Medulla oblongata (tissue), 1 donor: Measurements from ENCODE around the gene APOBEC3H.

Experiments used
- DNase-seq: peaks from one replicate; pipeline ENCODE4 v3.0.0-alpha.2; 2015; ENCODE audit errors: extremely low spot score

Gene APOBEC3H

DNA sequence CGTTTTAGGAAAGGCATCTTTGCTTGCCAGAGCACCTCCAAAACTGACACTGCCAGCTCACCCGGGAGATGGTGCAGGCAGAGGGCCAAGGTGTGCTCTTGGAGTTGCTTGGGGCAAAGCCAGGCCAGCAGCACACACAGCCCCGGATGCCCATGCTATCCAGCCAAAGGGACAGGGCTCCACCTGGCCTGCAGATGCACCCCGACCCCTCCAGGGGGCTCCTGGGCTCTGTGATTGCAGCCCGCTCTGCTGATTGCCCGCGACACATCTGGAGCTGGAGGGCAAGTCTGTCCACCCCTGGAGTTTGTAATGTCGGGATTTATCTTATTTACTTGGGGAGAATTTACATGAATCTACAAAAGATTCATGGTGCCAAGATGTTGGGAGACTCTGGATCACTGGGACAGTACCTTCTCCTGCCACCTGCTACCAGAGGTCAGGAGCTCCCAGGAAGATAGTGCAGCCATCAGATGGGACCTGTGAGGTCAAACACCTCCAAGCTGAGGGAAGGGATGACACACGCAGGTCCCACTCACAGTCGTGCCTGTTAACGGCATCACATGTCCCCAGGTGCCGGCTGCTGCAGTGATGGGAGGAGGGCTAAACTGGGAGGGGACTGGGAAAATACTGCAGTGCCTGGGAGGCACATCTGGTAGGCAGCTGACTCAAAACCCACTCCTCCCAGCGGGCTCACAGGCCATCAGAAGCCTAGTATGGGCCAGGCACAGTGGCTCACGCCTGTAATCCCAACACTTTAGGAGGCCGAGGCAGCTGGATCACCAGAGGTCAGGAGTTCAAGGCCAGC is 38.2 kb downstream of the APOBEC3H start:
- DNase-seq, result peak; percentile 27

DNA sequence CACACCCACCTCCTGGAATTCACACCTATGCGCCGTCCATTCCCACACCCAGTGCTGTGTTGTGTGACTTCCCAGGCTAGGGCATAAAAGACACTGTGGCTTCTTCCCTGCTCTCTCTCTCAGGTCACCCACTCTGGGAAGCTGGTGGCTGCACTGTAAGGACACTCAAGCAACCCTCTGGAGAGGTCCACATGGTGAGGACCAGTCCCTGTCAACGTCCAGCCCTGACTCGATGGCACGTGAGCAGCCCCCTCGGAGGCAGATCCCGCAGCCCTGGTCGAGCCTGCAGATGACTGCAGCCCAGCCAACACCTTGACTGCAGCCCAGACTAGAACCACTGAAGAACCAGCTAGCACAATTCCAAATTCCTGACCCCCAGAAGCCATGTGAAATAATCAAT is 39.3 kb downstream of the APOBEC3H start:
- no peak for DNase-seq

DNA sequence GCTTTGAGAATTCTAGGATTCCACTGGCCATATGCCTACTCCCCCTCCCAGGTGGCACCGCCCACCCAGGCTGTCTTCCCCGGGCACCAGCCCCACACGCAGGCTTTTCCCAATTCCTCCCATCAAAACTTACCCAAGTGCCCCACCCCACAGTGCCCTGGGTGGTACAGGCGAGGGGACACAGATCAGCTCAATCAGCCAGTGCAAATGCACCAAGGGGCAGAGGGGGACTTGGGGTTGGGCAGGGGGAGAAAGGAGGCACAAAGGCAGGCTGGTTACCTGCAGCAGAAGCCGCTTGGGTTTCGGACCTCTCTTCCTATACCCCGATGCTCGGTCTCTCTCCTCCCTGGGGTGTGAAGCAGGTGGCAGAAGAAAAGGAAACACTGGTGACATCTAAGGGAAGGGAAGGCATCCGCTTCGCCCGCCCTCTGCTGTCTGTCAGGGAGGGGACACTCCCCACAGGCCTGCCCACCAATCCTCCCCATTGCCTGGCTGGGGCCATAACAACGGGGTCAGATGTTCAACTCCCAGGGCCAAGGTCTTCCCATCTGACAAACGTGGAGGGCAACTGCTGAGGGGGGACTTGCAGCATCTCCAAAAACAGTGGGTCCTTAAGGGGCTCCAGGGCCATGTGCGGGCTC is 41.4 kb downstream of the APOBEC3H start:
- no peak for DNase-seq

DNA sequence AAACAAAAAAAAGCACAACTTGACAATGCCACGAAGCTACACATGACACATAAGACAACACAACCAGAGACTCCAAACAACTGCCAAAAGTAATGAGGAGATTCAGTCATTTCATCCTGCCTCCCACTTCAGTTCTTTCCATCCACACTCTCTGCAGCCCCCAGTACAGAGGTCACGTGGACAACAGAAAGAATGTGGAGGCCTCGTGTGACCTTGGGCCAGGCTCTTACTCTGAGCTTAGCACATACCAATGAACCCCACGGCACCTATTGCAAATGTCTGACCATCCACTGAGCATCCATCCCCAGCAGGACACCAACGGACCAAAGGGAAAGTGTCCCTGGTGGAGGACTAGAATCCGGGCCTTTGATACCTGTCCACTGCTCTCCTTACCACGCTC is 42.9 kb downstream of the APOBEC3H start:
- DNase-seq, result no peak

DNA sequence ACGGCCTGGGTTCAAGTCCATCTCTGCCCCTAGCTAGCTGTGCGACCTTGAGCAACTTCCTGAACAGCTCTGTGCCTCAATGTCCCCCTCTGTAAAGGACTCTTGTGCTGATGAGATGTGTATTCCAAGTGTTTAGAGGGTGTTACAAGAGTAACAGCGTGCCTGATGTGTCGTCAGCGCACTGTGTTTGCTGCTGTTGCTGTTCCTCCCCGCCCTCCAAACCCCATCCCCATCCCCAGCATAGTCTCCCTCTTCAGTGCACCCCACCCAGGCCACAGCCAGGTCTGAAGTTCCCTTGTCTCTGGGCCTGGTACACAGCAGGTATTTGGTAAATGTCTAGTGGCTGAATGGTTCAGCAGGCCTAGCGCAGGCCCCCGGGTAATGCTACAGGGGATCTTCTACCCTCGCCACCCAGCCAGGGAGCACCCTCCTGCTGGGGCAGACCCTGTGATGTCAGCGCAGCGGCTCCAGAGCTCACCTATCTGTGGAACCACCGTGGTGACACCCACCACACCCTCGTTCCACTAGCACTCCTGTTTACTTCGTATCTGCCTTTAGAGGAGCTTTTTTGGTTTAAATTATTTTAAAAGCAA is 45.1 kb downstream of the APOBEC3H start:
- DNase-seq, result no peak

DNA sequence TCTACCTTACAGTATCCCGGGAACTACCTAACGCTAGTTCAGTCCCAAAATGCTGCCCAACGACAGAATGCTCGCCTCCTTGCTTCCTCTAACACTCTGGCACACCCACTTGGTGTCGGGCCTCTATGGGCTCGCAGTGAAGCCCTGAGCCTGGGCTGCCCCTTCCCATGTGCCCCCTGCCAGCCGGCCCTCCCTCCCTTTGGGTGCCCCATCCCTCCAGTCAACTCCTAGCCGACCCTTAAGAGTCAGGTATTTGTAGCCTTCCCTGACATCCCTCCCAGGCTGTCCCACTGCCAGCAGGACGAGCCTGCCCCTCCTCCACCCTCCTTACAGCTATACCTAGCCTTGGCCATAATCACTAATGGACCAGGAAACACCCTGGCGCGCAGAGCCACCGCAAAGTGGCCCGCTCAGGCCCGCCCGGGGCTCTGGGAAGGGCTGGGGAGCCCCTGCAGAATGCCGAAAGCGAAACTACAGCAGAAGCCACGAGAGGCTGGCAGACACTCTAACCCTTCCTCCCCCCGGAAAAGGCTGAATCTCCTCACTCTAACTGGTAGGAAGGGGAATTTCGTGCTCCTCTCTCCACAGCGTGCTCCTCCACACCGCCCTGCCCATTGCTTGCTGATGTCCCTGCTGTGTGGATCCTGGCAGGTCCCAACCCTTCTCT is 47.2 kb downstream of the APOBEC3H start:
- peak; percentile 60 for DNase-seq

DNA sequence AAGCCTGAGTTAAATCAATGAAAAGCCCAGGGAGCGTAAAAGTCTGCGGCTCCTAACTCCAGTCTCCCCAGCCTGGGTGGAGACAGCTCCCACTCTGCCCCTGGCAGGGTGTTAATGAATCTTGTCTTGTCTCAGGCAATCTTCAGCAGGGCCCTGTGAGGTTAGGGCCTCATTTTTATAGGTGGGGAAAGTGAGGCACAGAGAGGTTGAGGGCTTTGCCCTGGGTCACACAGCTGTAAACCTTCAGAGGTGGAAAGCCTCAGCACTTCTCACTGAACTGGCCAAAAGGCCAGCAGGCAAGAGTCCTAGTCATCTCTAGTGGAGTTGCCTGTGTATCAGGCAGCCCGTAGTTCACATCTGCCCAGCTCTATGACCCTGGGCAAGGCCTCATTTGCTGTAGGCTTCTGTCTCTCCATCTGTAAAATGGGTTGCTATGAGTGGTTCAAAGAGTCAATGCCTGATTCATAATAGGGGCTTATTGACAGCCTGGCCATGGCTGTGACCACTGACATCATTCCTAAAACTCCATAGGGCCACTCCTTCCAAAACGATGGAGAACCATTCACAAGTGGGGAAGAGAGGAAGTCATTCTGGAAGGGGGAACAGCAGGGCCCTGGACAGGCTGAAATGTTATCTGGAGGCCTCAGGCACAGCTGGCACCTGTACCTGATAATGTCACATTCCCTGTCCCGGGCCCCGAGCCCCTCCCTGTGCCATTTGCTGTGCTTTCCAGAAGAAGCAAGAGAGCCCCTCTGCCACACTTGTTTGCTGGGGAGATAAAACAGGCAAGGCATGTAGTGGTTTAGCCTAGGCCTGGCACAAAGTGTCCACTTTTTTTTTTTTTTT is 49.4 kb downstream of the APOBEC3H start:
- DNase-seq, result peak; percentile 39

DNA sequence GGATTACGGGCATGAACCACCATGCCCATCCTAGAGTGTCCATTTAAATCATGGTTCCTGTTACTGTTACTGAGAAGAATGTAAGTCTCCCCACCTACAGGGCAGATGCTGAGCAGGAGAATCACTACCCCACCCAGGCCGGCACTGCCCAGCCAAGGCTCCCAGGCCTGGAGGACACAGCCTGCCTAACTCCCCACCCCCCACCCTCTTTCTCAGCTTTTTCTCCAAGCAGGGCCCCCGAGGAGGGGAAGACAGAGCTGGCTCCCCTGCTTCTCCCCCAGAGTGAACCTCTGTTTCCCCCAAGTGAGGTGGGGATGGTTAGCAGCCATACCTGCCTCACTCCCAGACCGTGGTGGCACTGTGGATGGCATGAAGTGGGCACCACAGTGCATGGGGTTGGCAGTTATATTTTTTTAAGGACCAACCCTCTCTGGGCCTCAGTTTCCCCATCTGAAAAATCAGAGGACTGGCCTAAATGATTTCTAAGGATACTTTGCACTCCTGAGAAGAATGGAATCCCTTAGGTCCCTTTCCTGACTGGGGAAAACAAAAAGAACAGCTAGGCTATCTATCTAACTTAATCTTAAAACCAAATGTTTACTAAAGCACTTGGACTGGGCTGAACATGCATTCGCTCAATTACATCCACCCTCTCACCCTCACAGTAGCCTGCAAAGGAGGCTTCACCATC is 50.4 kb downstream of the APOBEC3H start:
- no peak for DNase-seq

DNA sequence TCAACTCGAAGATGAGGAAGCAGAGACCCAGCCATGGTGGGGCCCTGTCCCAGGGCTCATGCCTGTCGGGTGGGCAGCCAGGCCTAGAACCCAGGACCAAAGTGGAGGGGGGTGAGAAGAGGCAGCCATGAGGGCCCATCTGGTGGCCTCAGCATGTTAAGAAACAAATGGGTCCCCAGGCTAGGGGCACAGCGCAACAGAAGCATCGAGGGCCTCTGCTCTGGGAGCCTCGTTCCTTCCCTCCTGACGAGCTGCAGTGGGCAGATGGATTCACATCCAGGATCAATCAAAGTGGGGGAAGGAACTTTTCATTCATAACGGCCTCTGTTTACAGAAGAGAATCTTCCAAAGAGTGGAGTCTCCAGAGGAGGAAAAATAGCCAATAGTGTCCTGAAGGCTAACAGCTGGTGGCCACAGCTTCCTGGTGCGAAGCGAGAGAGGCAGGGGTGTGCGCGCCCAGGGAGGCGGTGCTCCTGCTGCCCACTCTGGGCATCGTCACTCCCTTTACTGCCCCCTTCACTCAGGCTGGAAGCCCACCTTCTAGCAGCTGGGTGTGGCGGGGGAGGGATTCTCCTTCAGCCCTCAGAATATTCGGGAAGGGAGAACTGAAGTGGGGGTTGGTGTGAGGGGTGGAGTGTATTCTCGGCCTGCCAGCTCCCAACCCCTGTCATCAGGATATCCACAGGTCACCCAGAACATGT is 51.1 kb downstream of the APOBEC3H start:
- DNase-seq, result no peak

DNA sequence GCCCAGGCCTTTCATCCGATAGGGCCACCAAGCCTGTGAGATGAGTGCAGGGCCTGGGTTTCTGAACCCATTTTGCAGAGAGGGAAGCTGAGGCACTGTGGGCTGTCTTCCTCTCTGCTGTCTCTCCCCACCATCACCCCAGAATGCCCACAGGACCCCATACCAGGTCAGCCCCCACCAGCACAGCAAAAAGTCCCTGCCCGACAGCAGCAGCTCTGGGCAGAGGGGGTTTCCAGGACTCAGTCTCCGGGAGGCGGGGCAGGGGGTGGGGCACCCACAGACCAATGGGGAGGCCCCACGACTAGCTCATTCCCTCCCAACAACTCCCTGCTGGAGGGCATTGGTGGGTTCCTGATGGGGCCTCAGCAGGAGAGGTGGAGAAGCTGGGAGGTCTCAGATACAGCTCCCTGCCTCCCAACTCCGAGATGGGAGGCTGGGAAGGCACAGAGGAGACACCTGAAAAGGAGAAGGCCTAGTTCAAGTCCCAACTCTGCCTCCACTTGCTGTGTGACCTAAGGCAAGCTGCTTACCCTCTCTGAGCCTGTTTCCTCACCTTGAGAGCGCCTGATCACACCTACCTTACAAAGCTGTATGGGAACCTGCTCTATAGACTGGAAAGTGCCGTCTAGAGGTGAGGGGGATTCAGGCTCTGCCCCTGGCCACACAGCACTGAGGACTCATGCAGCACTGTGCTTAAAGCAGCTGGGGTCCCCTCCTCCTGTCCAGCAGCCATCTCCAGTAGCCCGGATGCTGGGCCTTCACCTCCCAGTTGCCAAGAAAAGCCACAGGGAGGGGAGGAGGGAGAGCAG is 51.9 kb downstream of the APOBEC3H start:
- DNase-seq, result peak; percentile 34

DNA sequence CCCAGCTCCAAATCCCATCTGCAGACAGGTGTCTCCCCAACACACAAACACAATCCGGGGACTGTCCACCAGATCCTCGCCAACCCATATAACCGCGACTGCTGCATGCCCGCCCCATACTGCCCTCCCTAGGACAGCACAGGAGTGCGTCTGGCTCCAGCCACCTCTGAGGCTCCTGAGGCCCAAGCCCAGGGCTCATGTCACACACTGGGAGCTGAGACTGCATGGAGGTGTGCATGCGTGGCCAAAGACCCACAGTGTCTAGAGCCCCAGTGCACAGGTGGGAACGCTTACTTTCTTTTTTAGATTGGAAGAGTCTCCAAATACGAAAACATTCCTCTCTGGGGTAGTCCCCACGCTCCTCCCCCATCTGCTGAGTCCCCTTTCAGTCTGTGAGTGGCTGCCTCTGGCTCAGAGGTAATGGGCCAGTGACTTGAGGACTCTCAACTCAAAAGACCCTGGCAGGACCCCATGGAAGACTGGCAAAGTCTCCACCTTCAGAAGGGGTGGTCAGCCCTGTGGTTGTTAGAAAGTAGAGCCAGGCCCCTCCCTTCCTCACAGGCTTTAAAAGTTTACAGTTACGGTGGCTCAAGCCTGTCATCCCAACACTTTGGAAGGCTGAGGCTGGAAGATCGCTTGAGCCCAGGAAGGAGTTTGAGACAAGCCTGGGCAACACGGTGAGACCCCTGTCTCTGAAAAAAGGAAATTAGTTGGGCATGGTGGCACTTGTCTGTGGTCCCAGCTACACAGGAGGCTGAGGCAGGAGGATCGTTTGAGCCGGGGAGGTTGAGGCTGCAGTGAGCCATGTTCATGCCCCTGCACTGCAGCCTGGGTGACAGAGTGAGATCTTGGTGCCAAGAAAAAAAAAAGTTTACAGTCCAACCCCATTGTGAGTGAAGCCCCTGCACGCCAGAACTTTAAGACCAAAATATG is 53.1 kb downstream of the APOBEC3H start:
- DNase-seq, result no peak

DNA sequence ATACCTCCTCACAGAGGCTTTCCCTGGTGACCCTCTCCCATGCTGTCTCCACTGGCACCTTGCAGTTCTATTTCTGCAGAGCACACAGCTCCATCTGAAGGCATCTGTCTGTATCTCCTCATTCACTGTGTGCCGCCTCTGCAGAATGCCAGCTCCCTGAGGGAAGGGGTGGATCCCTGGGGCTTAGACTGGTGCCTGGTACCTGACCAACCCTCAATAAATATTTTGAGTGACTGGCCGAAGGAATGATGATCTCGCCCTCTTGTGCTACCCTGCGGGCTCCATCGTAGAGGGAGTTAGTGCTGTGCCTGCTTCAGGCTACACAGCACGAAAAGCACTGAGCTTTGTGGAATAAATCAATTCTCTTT is 53.8 kb downstream of the APOBEC3H start:
- DNase-seq, result peak; percentile 46

DNA sequence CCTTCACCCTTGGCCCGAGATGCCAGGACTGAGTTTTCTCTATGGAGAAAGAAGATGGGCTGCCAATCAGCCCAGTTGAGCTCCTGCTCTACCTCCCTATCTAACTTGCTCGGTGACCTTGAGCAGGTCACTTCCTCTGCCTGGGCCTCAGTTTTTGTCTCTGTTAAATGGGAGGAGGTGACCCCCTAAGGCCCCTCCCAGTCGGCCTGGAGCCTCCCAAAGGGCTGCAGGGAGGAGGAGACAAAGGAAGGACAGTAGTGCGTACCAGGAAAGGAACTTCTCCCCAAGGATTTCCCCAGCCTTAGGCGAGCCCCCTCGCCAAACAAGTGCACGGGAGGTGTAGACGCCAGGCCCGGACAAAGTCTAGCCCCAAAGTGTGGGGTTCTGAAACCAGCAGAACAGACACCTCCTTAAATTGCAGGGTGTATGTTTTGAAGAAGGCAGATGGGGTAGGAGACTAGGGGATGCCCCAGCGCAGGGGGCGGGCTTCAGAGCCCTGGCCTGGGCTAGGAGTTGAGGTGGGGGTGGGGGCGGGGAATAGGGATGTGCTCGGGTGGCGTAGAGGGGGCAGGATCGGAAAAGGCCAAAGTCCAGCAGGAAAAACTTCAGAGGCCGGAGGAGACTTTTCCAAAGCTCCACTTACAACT is 54.4 kb downstream of the APOBEC3H start:
- DNase-seq, result no peak

DNA sequence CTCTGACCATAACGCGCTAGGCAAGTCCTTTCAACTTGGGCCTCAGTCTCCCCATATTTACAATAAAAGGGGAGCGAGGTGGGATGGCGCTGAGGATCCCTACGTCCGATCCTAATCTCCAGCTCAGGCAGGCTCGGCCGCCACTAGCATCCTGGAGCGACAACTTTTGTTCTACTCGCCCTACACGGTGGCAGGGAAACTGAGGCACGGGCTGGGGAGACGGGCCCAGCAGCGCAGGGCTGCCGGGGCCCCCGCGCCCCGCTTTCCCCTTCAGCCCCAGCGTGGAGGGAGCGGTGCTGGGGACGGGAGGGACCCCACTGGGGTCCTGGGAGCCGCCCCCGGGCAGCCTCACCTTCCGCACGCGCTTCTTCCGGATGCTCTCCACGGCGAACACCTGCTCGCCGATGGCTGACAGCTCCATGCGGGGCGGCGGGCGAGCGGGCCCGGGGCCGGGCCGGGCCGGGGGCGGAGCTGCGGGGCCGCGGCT is 55.0 kb downstream of the APOBEC3H start:
- no peak for DNase-seq

DNA sequence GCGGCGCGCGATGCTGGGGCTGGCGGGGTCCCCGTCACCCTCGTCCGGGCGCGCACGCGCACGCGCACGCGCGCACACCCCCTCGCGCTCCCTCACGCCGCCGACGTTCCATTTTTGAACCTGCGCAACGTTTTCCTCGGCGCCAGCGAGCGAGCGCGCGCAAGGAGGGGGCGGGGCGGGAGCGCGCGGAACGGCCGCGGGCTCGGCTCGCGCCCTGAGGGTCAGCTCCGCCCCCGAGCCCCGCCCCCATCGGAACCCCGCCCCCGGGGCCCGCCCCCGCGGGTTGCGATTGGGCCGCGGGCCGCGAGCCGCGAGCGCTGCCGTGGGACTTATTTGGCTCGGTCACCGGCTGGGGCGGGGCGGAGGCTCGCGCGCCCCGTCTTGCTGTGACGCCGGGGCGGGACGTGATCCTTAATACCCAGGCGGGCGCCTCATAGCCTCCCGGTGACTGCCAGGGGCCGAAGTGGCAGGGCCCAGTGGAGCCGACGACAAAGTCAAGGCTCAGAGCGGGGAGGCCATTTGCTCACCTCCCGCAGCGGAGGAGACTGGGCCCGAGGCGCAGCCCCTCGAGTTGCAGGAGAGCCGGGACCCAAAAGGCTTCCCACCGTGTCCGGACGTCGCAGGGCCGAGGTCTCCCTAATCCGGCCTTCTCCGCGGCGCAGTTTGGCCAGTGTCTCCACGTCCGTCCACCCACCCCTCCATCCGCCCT is 55.6 kb downstream of the APOBEC3H start, which contains the start of gene CBX7:
Gene CBX7 (minus strand): TSS at position 170 of the 709 bp plus-strand sequence. CDS start 236 bp downstream, outside the sequence.
- DNase-seq, result peak; percentile 96

DNA sequence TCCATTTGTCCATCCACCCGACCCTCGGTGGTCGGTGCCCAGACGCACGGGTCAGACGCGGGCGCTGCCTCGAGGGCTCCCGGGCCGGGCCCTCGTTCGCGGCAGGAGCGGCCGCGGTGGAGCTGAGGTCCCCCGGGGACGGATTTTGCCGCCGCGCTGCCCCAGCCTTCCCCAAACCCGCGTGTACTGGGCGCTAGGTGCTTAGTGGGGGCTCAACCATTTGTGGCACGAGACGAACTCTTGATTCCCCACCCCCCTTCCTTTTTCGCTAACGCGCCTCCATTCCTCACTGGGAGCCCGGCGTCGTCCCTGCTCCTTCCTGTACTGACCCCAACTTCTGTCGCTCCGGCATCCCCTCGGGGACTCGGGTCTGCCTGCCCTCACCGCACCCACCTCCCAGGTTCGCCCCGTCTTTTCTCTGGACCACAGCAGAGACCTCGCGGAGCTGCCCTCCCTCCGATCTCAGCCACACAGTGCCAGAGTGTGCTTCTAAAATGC is 56.2 kb downstream of the APOBEC3H start:
- no peak for DNase-seq
